ENCODE results near the gene MYO1H. TPM values are rescaled to one million over a fixed set of nuclear protein-coding genes. Genes with fewer than 3 reads are reported as not detected.

The MYO1H gene
- total and polyA plus RNA-seq, 2 experiments from 2014 or later, result not detected

- TF ChIP-seq EZH2phosphoT487 (IDR thresholded peaks at IDR 0.05; ENCODE audit: unreplicated experiment) (no peak), ZNF331 (CRISPR knock-in tag; IDR thresholded peaks at IDR 0.05; ENCODE audit: low read depth) (no peak)
These were observed at the start of gene MYO1H (continued) for GRCh38 chr12:109347589-109347988.

- H3K27me3 Mint-ChIP-seq (ENCODE audit: insufficient read depth, low read depth, poor library complexity), result peaks cover 4% of the 10 kb centered on the region
- H3K9me2 ChIP-seq (ENCODE audit: insufficient read depth), result no peaks in the 10 kb centered on the region
These were observed 47.9 kb upstream of the MYO1H start for GRCh38 chr12:109299849-109300248.

GRCh38 chr12:109301643-109302168 lies 46.0 kb upstream of the MYO1H start:
- Mint-ChIP-seq H3K4me3 (no peak overlapping the region), H3K4me1 (peaks cover 4% of the 10 kb centered on the region), H3K9me3 (no peaks in the 10 kb centered on the region), H3K27me3 (ENCODE audit: insufficient read depth, low read depth, poor library complexity) (peaks cover 5% of the 10 kb centered on the region), H3K36me3 (ENCODE audit: low read depth) (no peaks in the 10 kb centered on the region), H3K27ac (no peak overlapping the region)
- Histone ChIP-seq H3K4me3 (no peak overlapping the region), H4K20me1 (replicated peaks; ENCODE audit: insufficient read depth) (no peaks in the 10 kb centered on the region), H3K79me2 (replicated peaks; ENCODE audit: insufficient read depth) (no peaks in the 10 kb centered on the region), H2AFZ (no peak overlapping the region), H3K36me3 (ENCODE audit: insufficient read depth) (no peaks in the 10 kb centered on the region), H3K4me1 (ENCODE audit: insufficient read depth) (peaks cover 4% of the 10 kb centered on the region; the same call in 1 of the 2 replicates), H3K4me2 (no peak overlapping the region), H3F3A (replicated peaks; ENCODE audit: low read depth) (no peaks in the 10 kb centered on the region), H3K27ac (ENCODE audit: low read depth) (no peak overlapping the region), H3K27me3 (ENCODE audit: insufficient read depth) (peaks cover 3% of the 10 kb centered on the region), H3K9me2 (ENCODE audit: insufficient read depth) (no peaks in the 10 kb centered on the region)
- DNase-seq (ENCODE audit: low spot score), result no peak
- no peak for ATAC-seq
- TF ChIP-seq CREB1 (CRISPR knock-in tag; IDR thresholded peaks at IDR 0.05; ENCODE audit: low read depth), result no peak
- no peak for TF ChIP-seq EZH2phosphoT487 (IDR thresholded peaks at IDR 0.05; ENCODE audit: unreplicated experiment)
- TF ChIP-seq CTCF (conservative IDR thresholded peaks at IDR 0.05; ENCODE audit: low read depth in 2 of 2), result no peak
- no peak for TF ChIP-seq ZNF462 (CRISPR knock-in tag; IDR thresholded peaks at IDR 0.05)
- no peak for TF ChIP-seq ZNF331 (CRISPR knock-in tag; IDR thresholded peaks at IDR 0.05; ENCODE audit: low read depth)
- no peak for TF ChIP-seq REST (IDR thresholded peaks at IDR 0.05; ENCODE audit: unreplicated experiment)
- no peak for TF ChIP-seq ZNF114 (CRISPR knock-in tag; IDR thresholded peaks at IDR 0.05)

More at GRCh38 chr12:109299849-109300248, 47.9 kb upstream of the MYO1H start:
- Histone ChIP-seq H3K27ac (ENCODE audit: low read depth) (no peak overlapping the region), H3K36me3 (ENCODE audit: insufficient read depth) (no peaks in the 10 kb centered on the region), H3K4me1 (ENCODE audit: insufficient read depth) (peaks cover 4% of the 10 kb centered on the region; the same call in 1 of the 2 replicates), H2AFZ (no peak overlapping the region), H3K4me2 (no peak overlapping the region), H3K79me2 (replicated peaks; ENCODE audit: insufficient read depth) (no peaks in the 10 kb centered on the region), H3F3A (replicated peaks; ENCODE audit: low read depth) (no peaks in the 10 kb centered on the region), H3K27me3 (ENCODE audit: insufficient read depth) (no peaks in the 10 kb centered on the region), H4K20me1 (replicated peaks; ENCODE audit: insufficient read depth) (no peaks in the 10 kb centered on the region), H3K4me3 (no peak overlapping the region)
- no peak for DNase-seq (ENCODE audit: low spot score)
- Mint-ChIP-seq H3K4me1 (peaks cover 4% of the 10 kb centered on the region), H3K27ac (no peak overlapping the region), H3K36me3 (ENCODE audit: low read depth) (no peaks in the 10 kb centered on the region), H3K4me3 (no peak overlapping the region), H3K9me3 (no peaks in the 10 kb centered on the region)
- no peak for TF ChIP-seq NANOG (IDR thresholded peaks at IDR 0.05; ENCODE audit: borderline replicate concordance)
- ATAC-seq, result no peak

Measured in GM23338 (cell line).